Sigmoid colon (tissue), 4 donors: Measurements from ENCODE around the gene FAM76A.

Source experiments
- EP300 ChIP-seq, 4 donors: sonication (generic); formaldehyde crosslinking; IDR thresholded peaks; one replicate each; pipeline ENCODE4 v1.6.1; 2017; ENCODE audit warnings: antibody characterized with exemption in 4 of 4
- POLR2AphosphoS5 ChIP-seq, 4 donors: sonication (generic); formaldehyde crosslinking; IDR thresholded peaks; one replicate each; pipeline ENCODE4 v1.6.1; 2017; ENCODE audit warnings: antibody characterized with exemption in 4 of 4
- TF ChIP-seq, protein P1 (sequence below), 4 experiments: fragments of 450-650 bp in 3 of 4; fragments of 200-600 bp in 1 of 4; IDR thresholded peaks; one replicate each; pipeline ENCODE4 v1.5.1; 2016 to 2019; ENCODE audit warnings: antibody characterized with exemption in 4 of 4, mild to moderate bottlenecking in 3 of 4, moderate library complexity in 2 of 4

GRCh38 chr1:27811741-27812500 is 86.2 kb downstream of the FAM76A start:
- TF ChIP-seq, protein P1, sequence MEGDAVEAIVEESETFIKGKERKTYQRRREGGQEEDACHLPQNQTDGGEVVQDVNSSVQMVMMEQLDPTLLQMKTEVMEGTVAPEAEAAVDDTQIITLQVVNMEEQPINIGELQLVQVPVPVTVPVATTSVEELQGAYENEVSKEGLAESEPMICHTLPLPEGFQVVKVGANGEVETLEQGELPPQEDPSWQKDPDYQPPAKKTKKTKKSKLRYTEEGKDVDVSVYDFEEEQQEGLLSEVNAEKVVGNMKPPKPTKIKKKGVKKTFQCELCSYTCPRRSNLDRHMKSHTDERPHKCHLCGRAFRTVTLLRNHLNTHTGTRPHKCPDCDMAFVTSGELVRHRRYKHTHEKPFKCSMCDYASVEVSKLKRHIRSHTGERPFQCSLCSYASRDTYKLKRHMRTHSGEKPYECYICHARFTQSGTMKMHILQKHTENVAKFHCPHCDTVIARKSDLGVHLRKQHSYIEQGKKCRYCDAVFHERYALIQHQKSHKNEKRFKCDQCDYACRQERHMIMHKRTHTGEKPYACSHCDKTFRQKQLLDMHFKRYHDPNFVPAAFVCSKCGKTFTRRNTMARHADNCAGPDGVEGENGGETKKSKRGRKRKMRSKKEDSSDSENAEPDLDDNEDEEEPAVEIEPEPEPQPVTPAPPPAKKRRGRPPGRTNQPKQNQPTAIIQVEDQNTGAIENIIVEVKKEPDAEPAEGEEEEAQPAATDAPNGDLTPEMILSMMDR (IDR thresholded peaks at IDR 0.05): no peak
- no peak for TF ChIP-seq EP300 (IDR thresholded peaks at IDR 0.05)
- no peak for TF ChIP-seq POLR2AphosphoS5 (IDR thresholded peaks at IDR 0.05)
